Activated naive CD8-positive, alpha-beta T cell treated with anti-CD3 and anti-CD28 coated beads, Interleukin-2, amount 50 U/mL, for 16 hours (primary cell): Measurements from ENCODE around the gene MEDAG.
"Not testable (repeated sequence)": the region's sequence is repeated elsewhere in the genome, so short reads cannot be mapped to it uniquely, and the experiment has no call there.

Experiments used
- DNase-seq: peaks from one replicate; pipeline ENCODE4 v3.0.0-alpha.2; 2020; ENCODE audit warnings: low read depth, low spot score

MEDAG gene

GRCh38 chr13:30907121-30907861 is 1.2 kb downstream of the MEDAG start:
- DNase-seq = no peak

- DNase-seq = no peak
Measured at GRCh38 chr13:30908416-30908980, 2.4 kb downstream of the MEDAG start.

GRCh38 chr13:30910676-30911075 is 4.6 kb downstream of the MEDAG start:
- no peak for DNase-seq

- DNase-seq = no peak
Measured at GRCh38 chr13:30915691-30916541, 9.8 kb downstream of the MEDAG start.

GRCh38 chr13:30916991-30917390 is 10.9 kb downstream of the MEDAG start:
- DNase-seq = no peak

GRCh38 chr13:30918662-30919405 is 12.8 kb downstream of the MEDAG start:
- DNase-seq = no peak

GRCh38 chr13:30920162-30920909 is 14.3 kb downstream of the MEDAG start:
- DNase-seq = no peak

- DNase-seq = no peak
Measured at GRCh38 chr13:30923418-30923817, 17.3 kb downstream of the MEDAG start.

- no peak for DNase-seq
Measured at GRCh38 chr13:30924721-30925120, 18.6 kb downstream of the MEDAG start.

GRCh38 chr13:30925429-30925828 is 19.4 kb downstream of the MEDAG start:
- DNase-seq = no peak

GRCh38 chr13:30926781-30927180 is 20.7 kb downstream of the MEDAG start:
- no peak for DNase-seq

GRCh38 chr13:30927188-30927587 is 21.1 kb downstream of the MEDAG start:
- DNase-seq = not testable (repeated sequence)

GRCh38 chr13:30927595-30927994 is 21.5 kb downstream of the MEDAG start:
- no peak for DNase-seq

GRCh38 chr13:30928978-30929377 is 22.9 kb downstream of the MEDAG start:
- no peak for DNase-seq

GRCh38 chr13:30932481-30933353 is 26.6 kb downstream of the MEDAG start, which contains the start of gene TEX26:
Gene TEX26, plus strand, starts transcription at chr13:30932656. Its CDS starts 60 bp downstream, at chr13:30932716.
- no peak for DNase-seq

- no peak for DNase-seq
Measured at GRCh38 chr13:30933354-30933670, 27.2 kb downstream of the MEDAG start.

- no peak for DNase-seq
Measured at GRCh38 chr13:30934381-30934780, 28.3 kb downstream of the MEDAG start.

- DNase-seq = no peak
Measured at GRCh38 chr13:30934803-30935202, 28.7 kb downstream of the MEDAG start.

GRCh38 chr13:30936971-30937370 is 30.9 kb downstream of the MEDAG start:
- DNase-seq = no peak

- no peak for DNase-seq
Measured at GRCh38 chr13:30943881-30944280, 37.8 kb downstream of the MEDAG start.
